ENCODE data around the gene CAMK2B. TPM values are rescaled to one million over a fixed set of nuclear protein-coding genes. Genes with fewer than 3 reads are reported as not detected.
"Not testable (repeated sequence)": the region's sequence is repeated elsewhere in the genome, so short reads cannot be mapped to it uniquely, and the experiment has no call there.

CAMK2B gene
- polyA plus RNA-seq, 3 donors: 1.7 to 3.7 (median 3.4) TPM

DNA sequence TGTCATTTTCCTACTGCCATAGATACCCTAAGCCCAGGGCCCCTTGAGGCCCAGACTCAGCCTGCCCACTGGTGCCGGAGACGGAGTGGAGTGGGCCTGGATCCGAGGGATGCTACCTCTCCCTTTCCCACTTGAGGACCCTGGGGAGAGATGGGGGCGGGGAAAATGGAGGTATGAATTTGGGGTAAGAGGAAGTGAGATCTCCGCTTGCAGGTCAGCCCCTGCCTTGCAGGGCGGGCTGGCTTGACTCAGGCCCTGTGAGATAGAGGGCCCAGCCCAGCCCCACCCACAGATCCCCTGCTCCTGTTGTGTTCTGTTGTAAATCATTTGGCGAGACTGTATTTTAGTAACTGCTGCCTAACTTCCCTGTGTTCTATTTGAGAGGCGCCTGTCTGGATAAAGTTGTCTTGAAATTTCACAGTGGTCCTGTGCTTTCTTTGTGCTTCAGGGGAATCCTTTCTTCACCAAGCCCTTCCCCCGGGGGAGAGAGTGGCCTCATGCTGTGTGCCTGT, 111.5 kb downstream of the CAMK2B start:
- no peak for DNase-seq (ENCODE audit: extremely low read depth in 1 of 11, low read depth in 9 of 11, low spot score in 4 of 11)

DNA sequence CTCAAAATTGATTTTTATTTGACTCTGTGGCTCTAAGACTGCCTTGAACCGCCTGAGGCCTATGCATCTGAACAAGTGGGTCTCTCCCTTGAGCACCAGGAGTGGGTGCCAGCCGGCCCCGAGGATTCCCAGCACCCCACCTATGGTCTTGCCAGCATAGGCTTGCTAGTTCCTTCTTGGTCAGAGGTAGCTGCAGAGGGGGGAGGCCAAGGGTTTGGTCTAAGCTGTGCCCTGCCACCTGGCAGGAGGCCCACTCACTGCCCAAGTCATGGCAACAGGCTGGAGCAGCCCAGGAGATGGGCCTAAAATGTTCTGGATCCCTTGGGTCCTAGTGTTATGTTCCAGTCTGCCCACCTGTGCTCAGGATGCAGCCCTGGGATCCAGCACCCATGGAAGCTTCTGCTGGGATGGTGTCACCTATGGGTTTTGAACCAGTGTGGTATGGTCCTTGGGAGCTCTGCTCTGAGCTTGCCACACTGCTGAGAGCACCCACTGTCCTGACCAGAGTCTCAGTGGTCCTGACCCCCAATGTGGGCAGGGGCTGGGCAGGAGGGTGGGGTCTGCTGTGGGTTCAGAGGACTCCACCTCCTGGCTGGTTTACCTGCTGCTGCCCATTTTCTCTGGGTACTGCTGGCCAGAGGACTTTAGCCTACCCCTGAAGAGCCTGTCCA, 112.1 kb downstream of the CAMK2B start:
- no peak for DNase-seq (ENCODE audit: extremely low read depth in 1 of 11, low read depth in 9 of 11, low spot score in 4 of 11)

DNA sequence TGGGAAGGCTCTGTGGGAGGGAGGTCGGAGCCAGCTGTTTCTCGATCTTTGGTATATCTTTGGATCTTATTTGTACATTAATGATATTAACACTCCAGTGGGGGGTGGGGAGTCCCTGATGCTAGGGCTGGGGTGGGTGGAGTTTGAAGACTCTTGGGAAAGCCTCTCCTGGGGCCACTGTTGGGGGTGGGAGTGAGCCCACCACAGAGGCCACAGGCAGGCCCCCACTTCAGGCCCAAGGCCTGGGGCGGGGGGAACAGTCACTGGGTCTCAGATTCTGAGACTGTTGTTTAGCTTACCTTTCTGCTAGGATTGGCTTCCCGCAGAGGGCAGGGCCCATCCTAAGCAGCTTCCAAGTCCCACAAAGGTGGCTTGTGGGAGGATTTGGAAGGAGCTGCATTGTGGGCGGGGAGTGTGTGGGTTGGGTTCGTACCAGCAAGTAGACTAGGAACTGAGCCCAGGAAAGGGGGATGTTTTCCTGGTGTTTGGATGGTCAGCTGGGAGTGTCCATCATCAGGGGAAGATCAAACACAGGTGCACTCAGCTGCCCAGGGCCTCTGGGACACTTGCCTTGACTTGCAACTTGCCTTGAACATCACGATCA, 112.7 kb downstream of the CAMK2B start:
- no peak for DNase-seq (ENCODE audit: extremely low read depth in 1 of 11, low read depth in 9 of 11, low spot score in 4 of 11)

DNA sequence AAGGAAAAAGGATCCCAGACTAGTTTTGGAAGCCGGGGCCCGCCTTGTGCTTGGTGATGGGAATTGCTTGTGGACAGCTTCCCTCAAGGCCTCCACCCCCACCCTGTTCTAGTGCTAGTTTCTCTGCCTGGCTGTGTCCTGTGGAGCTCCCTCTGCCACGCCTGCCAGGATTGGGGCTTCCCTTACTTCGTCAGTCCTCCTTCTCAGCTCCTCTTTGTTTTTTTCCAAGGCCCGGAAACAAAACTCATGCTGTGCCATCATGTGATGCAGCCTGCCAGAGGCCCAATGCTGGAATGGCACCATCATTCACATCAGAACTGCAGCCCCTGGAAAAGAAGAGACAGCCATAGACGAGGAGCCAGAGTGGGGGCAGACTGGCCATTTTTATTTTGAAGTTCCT, 113.4 kb downstream of the CAMK2B start:
- no peak for DNase-seq (ENCODE audit: extremely low read depth in 1 of 11, low read depth in 9 of 11, low spot score in 4 of 11)

DNA sequence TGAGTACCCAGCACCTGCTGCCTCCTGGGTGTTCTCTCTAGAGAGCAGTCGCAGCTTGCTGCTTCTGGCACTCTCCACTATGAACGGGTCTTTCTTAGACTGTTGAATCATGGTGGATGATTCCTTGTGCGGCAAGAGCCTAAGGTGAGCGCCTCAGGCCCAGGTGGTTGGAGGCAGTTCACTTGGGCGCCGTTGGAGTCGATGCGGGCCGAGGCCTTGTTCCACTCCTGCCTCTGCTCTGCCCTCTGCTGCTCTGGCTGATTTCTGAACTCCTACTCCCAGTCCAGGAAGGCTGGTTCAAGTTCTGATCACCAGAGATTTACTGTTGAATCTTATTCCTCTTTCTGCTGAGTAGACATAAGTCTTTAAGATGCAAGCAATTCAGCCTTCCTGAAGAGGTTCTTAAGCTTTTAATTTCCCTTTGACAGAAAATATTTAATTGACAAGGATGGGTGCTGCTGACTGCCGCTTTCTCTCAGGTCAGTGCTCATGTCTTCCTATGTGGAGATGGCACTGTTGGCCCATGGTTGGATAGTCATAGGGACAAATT, 114.2 kb downstream of the CAMK2B start:
- no peak for DNase-seq (ENCODE audit: extremely low read depth in 1 of 11, low read depth in 9 of 11, low spot score in 4 of 11)

DNA sequence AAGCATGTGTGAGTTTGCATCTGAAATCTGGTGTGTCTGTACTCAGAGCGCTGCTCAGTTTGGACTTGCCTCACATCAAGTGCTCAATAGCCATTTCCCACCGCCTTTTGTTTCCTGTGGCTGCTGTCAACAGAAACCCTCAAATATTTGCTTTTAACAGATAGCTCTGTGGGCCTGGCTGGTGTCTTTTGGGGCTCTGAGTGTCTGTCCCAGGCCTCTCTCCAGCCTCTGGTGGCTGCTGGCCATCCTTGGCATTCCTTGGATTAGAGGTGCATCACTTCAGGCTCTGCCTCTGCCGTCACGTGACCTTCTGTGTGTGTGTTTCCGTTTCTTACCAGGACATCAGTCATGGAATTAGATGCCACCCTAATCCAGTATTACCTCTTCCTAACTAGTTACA, 115.3 kb downstream of the CAMK2B start:
- DNase-seq (ENCODE audit: extremely low read depth in 1 of 11, low read depth in 9 of 11, low spot score in 4 of 11): no peak

DNA sequence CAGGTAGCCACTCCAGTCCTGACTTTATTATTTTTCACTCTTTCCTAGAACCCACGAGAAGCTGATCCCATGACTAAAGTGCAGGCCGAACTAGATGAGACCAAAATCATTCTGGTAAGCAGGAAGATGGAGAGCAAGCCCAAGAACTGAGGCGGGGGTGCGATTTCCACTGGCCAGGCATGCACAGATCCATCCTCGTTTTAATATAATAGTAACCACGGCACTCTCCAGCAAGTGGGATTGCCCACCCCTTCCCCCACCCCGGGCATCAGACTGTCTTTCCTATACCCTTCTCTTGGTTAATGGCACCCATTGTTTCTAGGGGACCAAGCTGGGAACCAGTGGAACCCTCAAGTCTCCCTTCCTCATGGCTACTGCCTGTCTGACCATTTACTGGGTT, 117.3 kb downstream of the CAMK2B start:
- DNase-seq (ENCODE audit: extremely low read depth in 1 of 11, low read depth in 9 of 11, low spot score in 4 of 11): no peak

DNA sequence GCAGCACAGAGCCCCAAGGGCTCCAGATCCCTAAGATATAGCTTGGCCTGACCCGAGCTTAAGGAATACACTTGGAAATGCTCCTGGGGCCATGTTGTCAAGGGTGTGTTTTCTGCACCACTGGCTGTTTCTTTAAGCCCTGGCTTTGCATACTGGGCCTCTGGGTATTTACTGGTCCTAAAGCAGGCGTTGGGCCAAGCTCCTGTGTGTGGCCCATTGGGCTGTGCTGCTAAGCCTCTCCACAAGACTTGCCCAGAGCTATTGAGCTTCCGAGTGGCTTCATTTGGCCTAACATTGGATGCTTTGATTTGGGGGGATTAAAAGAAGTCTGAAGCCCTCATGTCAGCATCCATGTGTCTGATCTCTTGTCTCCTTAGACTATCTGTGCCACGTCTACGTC, 119.4 kb downstream of the CAMK2B start:
- DNase-seq (ENCODE audit: extremely low read depth in 1 of 11, low read depth in 9 of 11, low spot score in 4 of 11): no peak

DNA sequence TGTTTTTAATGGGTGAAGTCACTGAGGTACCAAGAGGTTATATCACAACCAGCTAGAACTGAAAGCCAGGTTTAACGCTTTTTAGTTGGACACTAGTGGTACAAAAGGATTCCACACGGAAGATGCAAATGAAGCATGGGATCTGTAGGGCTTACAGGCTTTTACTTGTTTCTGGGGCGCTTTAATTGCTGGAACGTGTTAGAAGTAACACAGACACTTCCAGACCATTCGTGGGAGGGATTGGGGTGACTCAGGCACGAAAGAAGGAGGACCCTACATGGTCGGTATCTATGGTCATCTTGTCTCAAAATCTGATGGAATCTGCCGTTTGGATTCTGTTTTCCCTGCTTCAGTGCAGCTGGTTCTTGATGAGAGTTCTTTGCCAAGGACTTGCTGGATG, 123.6 kb downstream of the CAMK2B start:
- DNase-seq (ENCODE audit: extremely low read depth in 1 of 11, low read depth in 9 of 11, low spot score in 4 of 11): no peak

DNA sequence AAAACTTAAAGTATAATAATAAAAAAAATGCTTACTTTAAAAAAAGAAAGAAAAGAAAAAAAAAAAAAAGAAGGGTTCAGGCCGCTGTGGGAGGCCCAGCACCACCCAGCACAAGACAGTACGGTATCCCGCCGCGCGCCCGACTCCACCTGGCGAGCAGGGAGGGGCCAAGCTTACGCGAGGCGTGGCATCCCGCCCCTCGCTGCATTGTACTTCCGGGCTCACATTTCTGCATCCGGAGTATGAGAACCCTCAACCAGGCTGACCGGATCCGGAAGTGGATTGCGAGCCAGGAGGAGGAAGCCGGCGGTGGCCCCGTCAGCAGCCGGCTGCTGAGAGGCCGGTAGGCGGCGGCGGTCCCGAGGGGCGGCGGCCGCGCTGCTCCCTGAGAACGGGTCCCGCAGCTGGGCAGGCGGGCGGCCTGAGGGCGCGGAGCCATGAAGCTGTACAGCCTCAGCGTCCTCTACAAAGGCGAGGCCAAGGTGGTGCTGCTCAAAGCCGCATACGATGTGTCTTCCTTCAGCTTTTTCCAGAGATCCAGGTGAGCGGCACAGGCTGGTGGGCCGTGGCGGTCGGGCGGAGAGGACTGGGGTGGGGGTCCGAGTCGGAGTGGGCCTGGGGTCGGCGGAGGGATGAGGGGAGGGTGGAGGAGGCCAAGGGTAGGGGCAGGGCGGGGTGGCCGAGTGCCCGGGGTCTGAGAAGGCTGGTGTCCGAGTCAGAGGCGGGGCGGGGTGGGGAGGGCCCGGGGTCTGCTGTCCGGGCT, 124.5 kb downstream of the CAMK2B start, which contains the start of gene YKT6:
YKT6 (plus strand) TSS at position 280 of the 763 bp plus-strand sequence; CDS start at position 438, 158 bp downstream.
- peak; percentile 77 to 95 (median 91) for DNase-seq (ENCODE audit: extremely low read depth in 1 of 11, low read depth in 9 of 11, low spot score in 4 of 11)

DNA sequence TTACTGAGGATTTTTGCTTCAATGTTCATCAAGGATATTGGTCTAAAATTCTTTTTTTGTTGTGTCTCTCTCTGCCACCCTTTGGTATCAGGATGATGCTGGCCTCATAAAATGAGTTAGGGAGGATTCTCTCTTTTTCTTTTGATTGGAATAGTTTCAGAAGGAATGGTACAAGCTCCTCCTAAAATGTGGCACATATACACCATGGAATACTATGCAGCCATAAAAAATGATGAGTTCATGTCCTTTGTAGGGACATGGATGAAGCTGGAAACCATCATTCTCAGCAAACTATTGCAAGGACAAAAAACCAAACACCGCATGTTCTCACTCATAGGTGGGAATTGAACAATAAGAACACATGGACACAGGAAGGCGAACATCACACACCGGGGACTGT, 125.2 kb downstream of the CAMK2B start:
- DNase-seq (ENCODE audit: extremely low read depth in 1 of 11, low read depth in 9 of 11, low spot score in 4 of 11): not testable (repeated sequence)

DNA sequence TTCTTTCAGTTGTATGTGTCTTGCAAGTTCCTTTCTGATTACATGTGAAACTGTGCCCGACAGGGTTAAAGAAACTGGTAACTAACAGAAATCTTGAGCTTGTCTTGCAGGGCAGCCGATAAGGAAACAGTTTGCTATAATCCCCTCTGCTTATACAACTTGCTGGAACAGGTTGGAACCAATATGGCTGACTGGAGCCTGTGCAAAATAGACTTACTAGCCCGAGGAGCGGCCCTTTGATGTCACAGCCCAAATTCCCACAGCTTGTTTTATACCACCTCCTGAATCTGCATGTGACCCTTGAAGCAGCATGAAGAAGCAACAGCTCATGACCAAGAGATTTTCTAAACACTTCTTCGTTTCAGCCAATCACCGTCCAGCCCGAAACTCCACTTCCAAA, 127.9 kb downstream of the CAMK2B start:
- no peak for DNase-seq (ENCODE audit: extremely low read depth in 1 of 11, low read depth in 9 of 11, low spot score in 4 of 11)

DNA sequence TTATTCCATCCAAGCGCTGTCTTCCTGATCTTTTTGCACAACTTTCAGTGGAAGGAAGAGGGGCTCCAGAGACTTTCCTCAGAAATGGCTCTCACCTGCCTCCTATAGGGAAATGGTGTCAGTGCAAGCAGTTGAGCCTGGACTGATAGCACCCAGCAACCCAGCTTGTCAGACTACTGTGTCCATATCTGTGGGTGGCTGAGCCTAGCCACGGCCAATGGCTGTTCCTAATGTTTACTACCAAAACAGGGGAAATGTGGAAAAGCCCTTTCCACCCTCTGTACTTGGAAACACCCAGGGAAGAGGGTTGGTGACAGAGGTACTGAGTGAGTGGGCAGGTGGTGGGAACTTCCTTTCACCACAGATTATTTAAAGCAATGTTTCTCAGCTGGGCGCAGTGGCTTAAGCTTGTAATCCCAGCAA, 128.9 kb downstream of the CAMK2B start:
- peak in 7 of 11 donors; percentile 33 to 48 (median 42) for DNase-seq (ENCODE audit: extremely low read depth in 1 of 11, low read depth in 9 of 11, low spot score in 4 of 11)

DNA sequence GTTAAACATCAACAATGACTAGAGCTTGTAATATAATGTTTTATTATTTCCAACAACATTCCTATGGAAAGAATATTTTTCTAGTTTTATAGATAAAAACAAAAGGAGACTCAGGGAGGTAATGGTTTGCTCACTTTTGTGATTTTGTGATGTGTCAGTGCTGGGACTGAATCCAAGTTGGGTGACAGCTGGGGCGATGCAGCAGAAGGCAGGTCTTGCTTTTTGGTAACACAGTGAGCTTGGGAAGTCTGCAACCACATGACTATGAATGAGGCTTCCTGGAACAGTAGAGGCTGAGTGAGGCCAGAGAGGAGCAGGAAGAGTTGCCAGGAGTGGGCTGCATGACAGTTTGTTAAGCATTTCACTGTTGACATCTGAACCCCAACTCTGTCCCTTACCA, 129.5 kb downstream of the CAMK2B start:
- DNase-seq (ENCODE audit: extremely low read depth in 1 of 11, low read depth in 9 of 11, low spot score in 4 of 11): no peak

DNA sequence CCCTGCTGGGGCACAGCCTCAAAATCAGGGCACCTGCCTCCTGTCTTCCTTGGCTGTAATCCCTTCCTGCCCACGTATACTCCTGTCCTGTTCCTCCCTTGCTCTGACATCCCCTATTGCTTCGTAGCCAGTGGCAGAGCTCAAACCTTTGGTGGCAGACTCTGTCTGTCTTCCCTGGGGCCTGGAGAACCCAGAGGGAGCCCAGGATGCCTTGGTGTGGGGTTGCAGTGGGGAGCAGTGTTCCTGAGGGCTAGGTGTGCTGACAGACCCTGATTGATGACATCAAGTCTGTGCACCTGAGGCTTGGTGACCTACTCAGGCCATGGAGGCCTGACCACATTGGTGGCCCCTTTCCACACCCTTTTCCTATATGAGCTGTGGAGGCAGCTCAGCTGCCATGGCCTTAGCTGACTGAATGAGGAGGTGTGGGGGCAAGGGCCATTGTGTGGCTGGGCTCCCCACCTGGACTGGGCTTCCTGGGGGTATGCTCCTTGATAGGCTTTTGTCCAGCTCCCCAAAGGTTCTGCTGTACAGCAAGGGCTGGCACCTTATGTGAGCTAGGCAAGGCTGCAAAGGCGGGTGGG, 130.7 kb downstream of the CAMK2B start:
- no peak for DNase-seq (ENCODE audit: extremely low read depth in 1 of 11, low read depth in 9 of 11, low spot score in 4 of 11)

DNA sequence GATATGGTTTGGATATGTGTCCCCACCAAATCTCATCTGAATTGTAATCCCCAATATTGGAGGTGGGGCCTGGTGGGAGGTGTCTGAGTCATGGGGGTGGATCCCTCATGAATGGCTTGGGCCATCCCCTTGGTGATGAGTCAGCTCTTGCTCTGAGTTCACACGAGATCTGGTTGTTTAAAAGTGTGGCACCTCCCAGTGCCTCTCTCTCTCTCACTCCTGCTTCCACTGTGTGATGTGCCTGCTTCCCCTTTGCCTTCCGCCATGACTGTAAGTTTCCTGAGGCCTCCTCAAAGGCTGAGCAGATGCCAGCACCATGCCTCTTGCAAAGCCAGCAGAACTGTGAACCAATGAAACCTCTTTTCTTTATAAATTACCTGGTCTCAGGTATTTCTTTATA, 131.3 kb downstream of the CAMK2B start:
- no peak for DNase-seq (ENCODE audit: extremely low read depth in 1 of 11, low read depth in 9 of 11, low spot score in 4 of 11)

DNA sequence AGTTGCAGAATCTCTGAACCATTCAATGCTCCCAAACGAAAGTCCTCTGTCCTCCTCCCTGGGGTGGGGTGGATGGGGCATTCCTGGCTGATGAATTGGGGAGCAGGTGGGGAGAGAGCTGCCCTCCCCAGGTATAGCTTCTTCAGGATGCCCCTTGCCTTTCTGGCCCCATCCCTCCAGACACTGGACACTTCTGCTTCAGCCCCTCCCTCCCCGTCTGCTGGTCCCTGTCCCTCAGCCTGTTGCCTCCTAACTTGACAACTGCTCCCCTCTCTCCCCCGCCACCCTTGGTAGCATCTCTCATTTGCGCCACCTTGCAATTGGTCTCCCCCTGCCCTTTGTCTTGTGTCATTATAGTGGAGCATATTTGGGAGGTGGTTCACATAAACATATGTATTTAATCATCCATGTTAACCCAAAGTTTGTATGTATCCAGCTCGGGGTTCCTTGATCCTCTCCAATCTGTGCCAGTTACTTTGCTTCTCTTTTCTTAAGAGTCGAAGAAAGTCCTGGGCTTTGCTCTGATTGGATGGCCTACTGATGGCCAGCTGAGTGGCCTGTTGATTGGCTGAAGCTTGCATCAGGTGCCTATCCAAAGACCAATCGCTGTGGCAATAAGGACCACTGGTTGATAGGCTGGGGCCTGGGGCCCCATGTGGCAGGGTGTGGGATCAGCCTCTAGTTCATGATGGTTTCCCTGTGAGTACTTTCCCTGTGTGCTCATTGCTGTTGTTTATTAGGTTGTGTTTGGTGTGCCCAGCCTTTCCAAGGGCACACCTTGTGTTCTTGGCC, 132.2 kb downstream of the CAMK2B start:
- DNase-seq (ENCODE audit: extremely low read depth in 1 of 11, low read depth in 9 of 11, low spot score in 4 of 11): no peak

DNA sequence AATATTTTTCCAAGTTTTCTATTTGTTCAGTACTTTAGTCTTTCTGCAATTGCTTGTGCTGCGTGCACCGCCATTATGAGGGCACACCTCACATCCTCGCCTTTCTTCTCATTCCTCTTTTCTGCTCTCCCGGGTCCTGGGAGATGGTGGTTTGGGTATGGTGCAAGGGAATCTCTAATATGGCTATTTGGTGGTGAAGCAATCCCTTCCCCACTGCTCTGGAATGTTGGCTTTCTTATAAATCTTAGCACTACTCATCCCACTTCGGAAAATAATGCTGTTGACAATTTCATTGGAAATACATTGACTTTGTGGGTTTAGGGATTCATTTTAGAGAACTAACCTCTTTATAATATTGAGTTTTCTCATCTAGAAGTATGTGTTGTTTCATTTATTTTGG, 134.2 kb downstream of the CAMK2B start:
- DNase-seq (ENCODE audit: extremely low read depth in 1 of 11, low read depth in 9 of 11, low spot score in 4 of 11): no peak

Data from renal cortex interstitium (tissue), 11 donors.